ENCODE measurements around the gene KIF6. TPM values are rescaled to one million over a fixed set of nuclear protein-coding genes. Genes with fewer than 3 reads are reported as not detected.
A peak's percentile ranks its signal among the peaks of the same experiment; 100 is the strongest.
"Not testable (repeated sequence)": the region's sequence is repeated elsewhere in the genome, so short reads cannot be mapped to it uniquely, and the experiment has no call there.

The KIF6 gene
- total RNA-seq, 1 experiment from 2014 or later: 2.2 TPM

GRCh38 chr6:39499053-39499452 is 226.2 kb downstream of the KIF6 start:
- no peak for DNase-seq (ENCODE audit: low spot score)

- DNase-seq (ENCODE audit: low spot score): no peak
Measured at GRCh38 chr6:39498096-39498495, 227.1 kb downstream of the KIF6 start.

GRCh38 chr6:39496915-39497314 is 228.3 kb downstream of the KIF6 start:
- DNase-seq (ENCODE audit: low spot score): peak; percentile 68

- DNase-seq (ENCODE audit: low spot score): no peak
Measured at GRCh38 chr6:39496456-39496855, 228.8 kb downstream of the KIF6 start.

- no peak for DNase-seq (ENCODE audit: low spot score)
Measured at GRCh38 chr6:39495640-39496039, 229.6 kb downstream of the KIF6 start.

GRCh38 chr6:39494998-39495397 is 230.2 kb downstream of the KIF6 start:
- DNase-seq (ENCODE audit: low spot score): no peak

- DNase-seq (ENCODE audit: low spot score): no peak
Measured at GRCh38 chr6:39493777-39494176, 231.4 kb downstream of the KIF6 start.

- peak; percentile 32 for DNase-seq (ENCODE audit: low spot score)
Measured at GRCh38 chr6:39493174-39493573, 232.0 kb downstream of the KIF6 start.

- no peak for DNase-seq (ENCODE audit: low spot score)
Measured at GRCh38 chr6:39490108-39490507, 235.1 kb downstream of the KIF6 start.

- no peak for DNase-seq (ENCODE audit: low spot score)
Measured at GRCh38 chr6:39488255-39488879, 236.8 kb downstream of the KIF6 start.

GRCh38 chr6:39484276-39484675 is 240.9 kb downstream of the KIF6 start:
- no peak for DNase-seq (ENCODE audit: low spot score)

- not testable (repeated sequence) for DNase-seq (ENCODE audit: low spot score)
Measured at GRCh38 chr6:39479819-39480218, 245.4 kb downstream of the KIF6 start.

- DNase-seq (ENCODE audit: low spot score): no peak
Measured at GRCh38 chr6:39476670-39477069, 248.5 kb downstream of the KIF6 start.

GRCh38 chr6:39476151-39476550 is 249.1 kb downstream of the KIF6 start:
- DNase-seq (ENCODE audit: low spot score): peak; percentile 77

GRCh38 chr6:39471954-39472659 is 253.1 kb downstream of the KIF6 start:
- no peak for DNase-seq (ENCODE audit: low spot score)

GRCh38 chr6:39470506-39470905 is 254.7 kb downstream of the KIF6 start:
- DNase-seq (ENCODE audit: low spot score): no peak

- no peak for DNase-seq (ENCODE audit: low spot score)
Measured at GRCh38 chr6:39468385-39468784, 256.8 kb downstream of the KIF6 start.

GRCh38 chr6:39466631-39467030 is 258.6 kb downstream of the KIF6 start:
- DNase-seq (ENCODE audit: low spot score): no peak

GRCh38 chr6:39465539-39465938 is 259.7 kb downstream of the KIF6 start:
- DNase-seq (ENCODE audit: low spot score): no peak

GRCh38 chr6:39464067-39464466 is 261.1 kb downstream of the KIF6 start:
- no peak for DNase-seq (ENCODE audit: low spot score)

GRCh38 chr6:39453956-39454524 is 271.2 kb downstream of the KIF6 start:
- no peak for DNase-seq (ENCODE audit: low spot score)

- no peak for DNase-seq (ENCODE audit: low spot score)
Measured at GRCh38 chr6:39453241-39453640, 272.0 kb downstream of the KIF6 start.

All from H4 (cell line).